ENCODE measurements around the gene BCL2L1.
A peak's percentile ranks its signal among the peaks of the same experiment; 100 is the strongest.

The BCL2L1 gene

GRCh38 chr20:31712564-31713311 lies 9.9 kb downstream of the BCL2L1 start:
- peak; percentile 90 to 97 for DNase-seq (ENCODE audit: low read depth in 2 of 2)
- TF ChIP-seq CTCF (IDR thresholded peaks at IDR 0.05; ENCODE audit: low read depth, low read length), result no peak
- H3K4me3 ChIP-seq (replicated peaks in 1 of 2; ENCODE audit: low read depth in 2 of 2, low read length in 2 of 2), result peak overlapping the region in 1 of 2 donors; percentile 24

GRCh38 chr20:31712112-31712553 lies 10.5 kb downstream of the BCL2L1 start:
- H3K4me3 ChIP-seq (replicated peaks in 1 of 2; ENCODE audit: low read depth in 2 of 2, low read length in 2 of 2), result no peak overlapping the region
- TF ChIP-seq CTCF (IDR thresholded peaks at IDR 0.05; ENCODE audit: low read depth, low read length), result no peak

DNA sequence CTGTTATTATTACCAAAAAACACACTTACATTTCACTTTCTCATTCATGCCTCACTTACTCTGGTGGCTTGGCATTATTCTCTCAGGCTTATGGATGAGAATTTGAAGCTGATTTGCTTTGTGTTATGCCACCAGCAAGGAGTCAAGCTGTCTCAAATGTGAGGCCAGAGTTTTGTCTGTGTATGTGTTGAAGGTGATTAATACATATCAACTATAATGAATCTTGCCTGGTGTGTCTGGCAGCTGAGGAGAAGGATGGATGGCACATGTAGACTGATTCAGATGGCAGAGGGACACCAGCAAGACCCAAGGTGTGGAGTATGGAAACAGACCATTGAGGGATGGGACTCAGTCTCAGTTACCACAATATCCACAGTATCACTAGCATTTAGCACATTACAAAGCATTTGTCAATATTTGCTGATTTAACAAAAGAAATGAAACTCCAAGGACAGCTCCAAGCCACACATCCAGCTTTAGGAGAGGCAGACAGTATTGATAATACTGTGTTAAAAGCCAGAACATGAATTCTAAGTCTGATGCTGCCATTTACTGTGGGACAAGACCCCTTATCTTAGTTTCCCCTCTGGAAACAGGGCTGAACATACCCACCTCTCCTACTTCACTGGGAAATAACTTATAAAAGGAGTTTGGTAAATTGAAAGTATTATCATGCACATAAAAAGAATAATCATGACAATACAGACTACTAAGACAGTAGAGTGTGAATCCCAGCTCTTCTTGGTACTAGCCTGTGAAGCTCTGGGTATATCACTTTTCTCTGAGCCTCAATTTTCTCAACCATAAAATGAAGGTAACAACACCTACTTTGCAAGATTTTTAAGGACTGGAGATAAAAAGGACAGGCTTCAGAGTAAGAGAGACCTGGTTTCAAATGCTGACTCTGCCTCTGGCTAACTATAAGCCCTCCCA lies 11.2 kb downstream of the BCL2L1 start:
- no peak for TF ChIP-seq CTCF (IDR thresholded peaks at IDR 0.05; ENCODE audit: low read depth, low read length)
- no peak overlapping the region for H3K4me3 ChIP-seq (replicated peaks in 1 of 2; ENCODE audit: low read depth in 2 of 2, low read length in 2 of 2)

More at GRCh38 chr20:31712112-31712553, 10.5 kb downstream of the BCL2L1 start:
- peak; percentile 47 to 66 for DNase-seq (ENCODE audit: low read depth in 2 of 2)

GRCh38 chr20:31710423-31711108 lies 12.1 kb downstream of the BCL2L1 start:
- no peak for DNase-seq (ENCODE audit: low read depth in 2 of 2)
- no peak for TF ChIP-seq CTCF (IDR thresholded peaks at IDR 0.05; ENCODE audit: low read depth, low read length)
- H3K4me3 ChIP-seq (replicated peaks in 1 of 2; ENCODE audit: low read depth in 2 of 2, low read length in 2 of 2), result no peak overlapping the region

More for the DNA sequence above, 11.2 kb downstream of the BCL2L1 start:
- no peak for DNase-seq (ENCODE audit: low read depth in 2 of 2)

DNA sequence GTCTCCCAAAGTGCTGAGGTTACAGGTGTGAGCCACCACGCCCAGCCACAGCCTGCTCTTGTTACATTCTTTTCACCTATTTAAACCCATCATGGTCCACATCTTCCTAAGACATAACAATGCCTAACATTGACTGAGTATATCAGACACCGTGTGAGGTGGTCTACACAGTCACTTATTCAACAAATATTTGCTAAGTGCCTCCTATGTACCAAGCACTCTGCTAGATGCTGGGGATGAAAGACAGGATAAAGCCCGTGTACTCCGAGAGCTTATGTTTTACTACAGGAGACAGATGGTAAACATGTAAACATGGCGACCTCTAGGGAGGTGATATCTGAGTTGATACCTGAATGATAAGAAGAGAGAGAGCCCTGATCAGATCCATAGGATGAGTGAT lies 12.7 kb downstream of the BCL2L1 start:
- no peak overlapping the region for H3K4me3 ChIP-seq (replicated peaks in 1 of 2; ENCODE audit: low read depth in 2 of 2, low read length in 2 of 2)
- no peak for TF ChIP-seq CTCF (IDR thresholded peaks at IDR 0.05; ENCODE audit: low read depth, low read length)
- no peak for DNase-seq (ENCODE audit: low read depth in 2 of 2)

DNA sequence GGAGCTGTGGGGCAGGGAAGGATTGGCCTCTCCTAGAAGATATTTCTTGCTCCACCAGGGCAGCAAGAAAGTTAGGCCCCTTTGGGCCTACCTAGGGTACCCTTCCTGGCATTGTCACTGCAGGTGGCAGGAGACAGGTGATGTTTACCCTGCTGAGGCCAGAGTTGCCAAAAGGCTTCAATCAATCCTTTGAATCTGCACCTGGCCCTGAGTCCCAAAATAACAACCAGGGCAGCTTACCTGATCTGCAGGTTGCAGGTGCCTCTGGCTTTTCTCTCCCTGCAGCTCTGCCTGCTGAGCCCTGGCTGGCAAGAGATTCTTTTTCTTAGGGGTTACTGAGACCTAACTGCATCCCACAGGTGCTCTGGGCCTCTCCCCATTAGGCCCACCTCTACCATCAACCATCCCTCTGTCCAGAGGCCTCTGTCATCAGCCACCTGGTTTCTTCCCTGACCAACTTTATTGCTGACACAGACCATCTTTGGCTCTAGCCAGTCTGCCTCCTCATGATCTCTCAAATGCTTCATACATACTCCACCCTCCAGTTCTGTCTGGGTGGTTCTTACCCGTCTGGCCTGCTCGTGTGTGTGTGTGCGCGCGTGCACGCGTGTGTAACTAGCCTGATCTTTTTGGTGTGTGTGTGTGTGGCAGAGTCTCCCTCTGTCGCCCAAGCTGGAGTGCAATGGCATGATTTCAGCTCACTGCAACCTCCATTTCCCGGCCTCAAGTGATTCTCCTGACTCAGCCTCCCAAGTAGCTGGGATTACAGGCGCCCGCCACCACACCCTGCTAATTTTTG lies 13.7 kb downstream of the BCL2L1 start:
- TF ChIP-seq CTCF (IDR thresholded peaks at IDR 0.05; ENCODE audit: low read depth, low read length), result no peak
- no peak for DNase-seq (ENCODE audit: low read depth in 2 of 2)
- no peak overlapping the region for H3K4me3 ChIP-seq (replicated peaks in 1 of 2; ENCODE audit: low read depth in 2 of 2, low read length in 2 of 2)

Data from cardiac fibroblast (primary cell).